ENCODE measurements around the gene POLL.

POLL gene

GRCh38 chr10:101573885-101574753 is 13.9 kb downstream of the POLL start:
- no peak for DNase-seq (ENCODE audit: low spot score)

GRCh38 chr10:101572785-101573184 is 15.3 kb downstream of the POLL start:
- DNase-seq (ENCODE audit: low spot score) = no peak

GRCh38 chr10:101572126-101572525 is 15.9 kb downstream of the POLL start:
- DNase-seq (ENCODE audit: low spot score) = no peak

- no peak for DNase-seq (ENCODE audit: low spot score)
Measured at GRCh38 chr10:101571271-101571925, 16.7 kb downstream of the POLL start.

GRCh38 chr10:101570428-101571270 is 17.4 kb downstream of the POLL start:
- DNase-seq (ENCODE audit: low spot score) = no peak

- peak; percentile 73 for DNase-seq (ENCODE audit: low spot score)
Measured at GRCh38 chr10:101569622-101570427, 18.2 kb downstream of the POLL start.

GRCh38 chr10:101569323-101569621 is 18.8 kb downstream of the POLL start:
- DNase-seq (ENCODE audit: low spot score) = no peak

- no peak for DNase-seq (ENCODE audit: low spot score)
Measured at GRCh38 chr10:101568054-101568745, 19.9 kb downstream of the POLL start.

GRCh38 chr10:101567165-101568006 is 20.7 kb downstream of the POLL start:
- DNase-seq (ENCODE audit: low spot score) = no peak

GRCh38 chr10:101566333-101567164 is 21.5 kb downstream of the POLL start:
- no peak for DNase-seq (ENCODE audit: low spot score)

GRCh38 chr10:101565936-101566332 is 22.1 kb downstream of the POLL start:
- DNase-seq (ENCODE audit: low spot score) = no peak

- DNase-seq (ENCODE audit: low spot score) = no peak
Measured at GRCh38 chr10:101565370-101565900, 22.6 kb downstream of the POLL start.

GRCh38 chr10:101564490-101564991 is 23.5 kb downstream of the POLL start:
- no peak for DNase-seq (ENCODE audit: low spot score)

- DNase-seq (ENCODE audit: low spot score) = no peak
Measured at GRCh38 chr10:101563497-101564040, 24.5 kb downstream of the POLL start.

- DNase-seq (ENCODE audit: low spot score) = no peak
Measured at GRCh38 chr10:101563007-101563406, 25.1 kb downstream of the POLL start.

GRCh38 chr10:101562231-101562630 is 25.8 kb downstream of the POLL start:
- DNase-seq (ENCODE audit: low spot score) = no peak

GRCh38 chr10:101561068-101561915 is 26.8 kb downstream of the POLL start:
- no peak for DNase-seq (ENCODE audit: low spot score)

Measured in CD4-positive, alpha-beta T cell treated with Interleukin-6 at 100 ng/mL for 8 hours (primary cell).